GM19035 (cell line): ENCODE results near the gene PPARA.

ENCODE experiments used
- ATAC-seq: cut with Tn5 transposase; IDR thresholded peaks from one replicate; pipeline ENCODE4 v1.9.1; 2021; ENCODE audit not compliant: unreplicated experiment

PPARA gene

DNA sequence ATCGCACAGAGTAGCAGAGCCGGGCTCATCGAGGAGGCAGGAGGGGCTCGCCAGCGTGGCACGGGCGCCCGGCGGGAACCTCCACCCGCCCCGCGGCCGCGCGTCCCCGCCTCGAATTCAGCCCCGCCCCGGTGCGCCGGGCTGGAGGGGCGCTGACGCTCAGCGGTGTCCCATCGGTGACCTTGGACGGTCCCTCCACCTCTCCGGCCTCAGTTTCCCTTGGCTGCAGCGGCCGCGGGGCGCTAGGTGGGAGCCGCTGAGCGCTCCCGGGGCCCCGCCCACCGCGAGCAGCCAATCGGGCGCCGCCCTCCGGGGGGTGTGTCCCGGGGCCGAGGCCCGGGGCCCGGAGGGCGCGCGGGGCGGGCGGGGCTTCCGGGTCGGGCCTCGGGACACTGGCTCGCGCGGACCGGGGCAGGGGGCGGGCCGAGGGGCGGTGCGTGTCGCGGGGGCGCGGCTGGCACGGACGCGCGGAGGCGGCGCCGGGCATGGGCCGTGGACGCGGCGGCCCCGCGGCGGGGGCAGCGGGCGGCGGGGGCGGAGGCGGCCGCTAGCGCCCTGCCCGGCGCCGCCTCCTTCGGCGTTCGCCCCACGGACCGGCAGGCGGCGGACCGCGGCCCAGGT, at the start of gene PPARA:
Gene PPARA, plus strand, starts transcription at position 493 of the 621 bp plus-strand sequence. CDS start 47,858 bp downstream, outside the sequence.
- ATAC-seq: peak; percentile 68

- no peak for ATAC-seq
These were observed 48.2 kb upstream of the PPARA start for GRCh38 chr22:46102159-46102558.

DNA sequence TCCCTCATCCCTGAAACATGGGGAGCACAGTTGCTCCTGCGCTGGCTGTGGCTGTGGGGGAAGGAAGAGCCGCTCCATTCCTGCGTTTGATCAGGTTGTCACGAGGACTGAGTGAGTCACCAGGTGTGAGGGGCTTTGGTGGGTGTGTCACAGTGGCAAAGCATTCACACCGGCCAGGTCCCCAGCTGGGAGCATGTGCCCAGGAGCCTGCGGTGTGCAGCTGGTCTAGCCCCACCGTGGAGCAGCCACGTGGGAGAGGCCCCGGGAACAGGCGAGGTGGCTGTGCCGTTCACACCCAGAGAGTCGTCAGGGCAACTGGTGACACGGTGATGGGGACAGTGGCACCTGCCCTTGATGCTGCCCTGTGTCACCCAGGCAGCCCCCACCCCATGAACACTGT, 47.6 kb upstream of the PPARA start:
- no peak for ATAC-seq

DNA sequence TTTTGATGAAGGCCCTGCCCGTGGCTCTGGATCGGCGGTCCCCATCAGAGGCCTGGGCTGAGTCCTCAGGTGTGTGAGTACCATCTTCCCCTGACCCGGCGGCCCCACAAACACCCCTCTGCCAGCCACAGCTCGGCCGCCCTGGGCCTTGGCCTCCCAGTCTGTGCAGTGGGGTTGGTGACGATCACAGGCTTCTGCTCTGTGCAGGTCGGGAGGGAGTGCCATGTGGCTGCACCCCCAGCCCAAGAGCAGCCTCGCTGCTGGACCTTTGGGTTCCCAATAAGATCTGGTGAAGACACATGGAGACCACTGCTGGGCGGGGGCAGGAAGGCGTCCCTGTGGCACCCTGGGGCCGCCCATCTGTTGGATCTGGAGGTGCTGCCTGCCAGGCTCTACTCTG, 47.1 kb upstream of the PPARA start:
- ATAC-seq: no peak

DNA sequence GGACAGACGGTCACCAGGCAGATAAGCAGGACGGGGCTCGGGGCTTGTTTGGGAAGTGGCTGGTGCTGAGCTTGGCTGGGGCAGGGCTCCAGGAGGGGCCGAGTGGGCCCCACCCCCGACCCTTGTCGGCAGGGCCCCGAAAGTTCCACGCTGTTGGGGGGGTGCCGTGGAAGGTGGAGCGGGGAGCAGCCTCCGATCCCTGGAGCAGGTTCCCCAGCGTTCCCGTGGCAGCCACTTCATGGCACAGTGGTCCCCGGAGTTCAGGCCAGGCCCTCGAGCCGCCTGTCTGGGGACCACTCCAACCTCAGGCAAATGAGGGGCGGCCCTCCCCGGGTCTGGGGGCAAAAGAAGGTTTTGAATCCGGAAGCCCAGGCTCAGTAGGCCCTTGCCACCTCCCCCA, 46.7 kb upstream of the PPARA start:
- ATAC-seq: no peak

- ATAC-seq: no peak
These were observed 46.0 kb upstream of the PPARA start for GRCh38 chr22:46104170-46104880.

GRCh38 chr22:46104881-46105493, 45.3 kb upstream of the PPARA start:
- no peak for ATAC-seq

DNA sequence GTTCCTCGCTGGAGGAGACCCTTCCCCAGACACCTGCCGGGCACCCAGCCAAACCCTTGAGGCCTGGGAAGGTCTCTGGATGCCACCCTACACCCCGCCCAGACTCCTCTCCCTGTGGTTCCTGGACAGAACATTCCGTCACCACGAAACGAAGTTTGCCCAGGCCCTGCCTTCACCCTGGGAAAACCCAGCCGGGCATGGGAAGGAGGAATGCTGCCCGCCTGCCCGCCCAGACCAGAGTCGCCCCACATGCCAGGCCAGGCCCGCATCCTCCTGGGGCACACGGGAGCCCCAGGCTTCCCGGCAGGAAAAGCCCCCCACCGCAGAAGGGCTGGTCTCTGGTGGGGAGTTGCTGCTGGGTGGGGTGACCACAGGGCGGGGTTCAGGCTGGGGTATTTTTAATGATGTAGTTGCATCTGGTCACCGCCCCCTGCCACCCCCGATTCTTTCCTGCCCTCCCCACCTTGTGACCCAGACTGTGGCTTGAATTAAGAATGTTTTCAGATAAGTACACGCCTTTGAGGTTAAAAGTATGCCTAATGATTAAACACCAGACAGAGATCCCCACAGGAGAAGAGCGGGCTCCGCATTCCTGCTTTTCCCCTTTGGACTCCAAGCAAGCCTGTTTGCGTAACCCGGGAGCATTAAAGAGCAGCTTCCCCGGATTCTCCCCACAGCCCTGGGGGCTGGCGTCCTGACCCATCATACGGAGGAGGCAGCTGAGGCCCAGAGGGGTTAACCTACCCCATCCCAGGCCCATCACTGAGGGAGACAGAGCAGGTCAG, 44.6 kb upstream of the PPARA start:
- ATAC-seq: no peak

DNA sequence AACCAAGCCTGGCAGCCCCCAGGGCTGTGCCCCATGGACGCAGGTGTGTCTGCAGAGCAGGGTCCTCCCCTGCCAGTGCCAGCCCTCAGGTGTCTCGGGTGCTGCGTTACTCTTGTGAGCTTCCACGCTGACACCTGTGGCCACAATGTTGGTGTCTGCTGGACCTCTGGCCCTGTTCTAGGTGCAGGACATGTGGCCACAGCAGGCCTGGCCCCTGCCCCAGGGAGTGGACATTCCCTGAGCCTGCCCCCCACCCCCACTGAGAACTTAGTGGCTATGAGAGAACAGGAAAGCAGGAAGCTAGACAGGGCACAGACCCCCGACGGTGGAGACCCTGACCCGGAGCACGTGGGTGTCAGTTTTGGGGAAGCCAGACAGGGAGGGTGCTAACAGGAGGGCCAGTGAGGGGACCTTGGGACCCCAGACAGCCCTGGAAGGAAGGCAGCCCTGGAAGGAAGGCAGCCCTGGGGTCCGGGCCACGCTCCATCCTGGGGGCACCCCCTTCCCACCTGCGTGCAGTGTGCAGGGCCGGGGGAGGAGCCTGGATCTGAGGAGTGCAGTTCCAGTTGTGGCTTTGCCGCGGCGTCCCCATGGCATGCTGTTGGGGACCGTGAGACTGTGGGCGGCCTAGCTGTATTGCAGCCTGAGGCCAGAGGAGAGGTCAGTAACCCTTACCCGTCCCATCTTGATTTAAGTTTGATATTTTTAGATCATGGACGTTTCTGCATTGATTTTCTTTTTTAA, 43.9 kb upstream of the PPARA start:
- no peak for ATAC-seq

DNA sequence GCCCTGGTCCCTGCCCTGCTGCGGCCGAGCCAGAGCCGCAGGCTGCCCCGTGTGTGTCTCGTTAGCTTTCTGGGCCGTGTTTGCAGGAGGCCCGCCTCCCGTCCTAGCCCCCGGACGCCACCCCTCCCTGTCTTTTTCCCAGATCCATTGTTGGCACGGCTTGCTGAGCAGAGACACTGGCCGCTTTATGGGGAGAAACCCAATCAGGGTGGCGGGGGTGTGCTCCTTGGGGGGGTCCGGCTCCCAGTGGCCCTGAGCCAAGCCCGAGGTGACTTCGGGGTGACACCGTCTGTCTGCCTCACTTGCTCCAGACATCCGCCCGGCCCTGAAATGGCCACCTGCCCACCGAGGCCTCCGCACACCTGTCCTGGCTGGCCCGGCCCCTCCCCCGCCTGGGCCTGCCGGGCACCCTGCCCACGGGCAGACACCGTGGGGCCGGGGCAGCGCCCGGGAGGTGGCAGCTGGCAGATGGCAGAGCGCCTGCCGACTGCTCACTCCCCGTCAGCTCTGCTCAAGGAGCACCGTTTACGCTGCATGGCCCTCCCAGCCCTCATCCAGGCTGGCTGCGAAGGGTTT, 43.1 kb upstream of the PPARA start:
- no peak for ATAC-seq

GRCh38 chr22:46107753-46108563, 42.4 kb upstream of the PPARA start:
- ATAC-seq: no peak

DNA sequence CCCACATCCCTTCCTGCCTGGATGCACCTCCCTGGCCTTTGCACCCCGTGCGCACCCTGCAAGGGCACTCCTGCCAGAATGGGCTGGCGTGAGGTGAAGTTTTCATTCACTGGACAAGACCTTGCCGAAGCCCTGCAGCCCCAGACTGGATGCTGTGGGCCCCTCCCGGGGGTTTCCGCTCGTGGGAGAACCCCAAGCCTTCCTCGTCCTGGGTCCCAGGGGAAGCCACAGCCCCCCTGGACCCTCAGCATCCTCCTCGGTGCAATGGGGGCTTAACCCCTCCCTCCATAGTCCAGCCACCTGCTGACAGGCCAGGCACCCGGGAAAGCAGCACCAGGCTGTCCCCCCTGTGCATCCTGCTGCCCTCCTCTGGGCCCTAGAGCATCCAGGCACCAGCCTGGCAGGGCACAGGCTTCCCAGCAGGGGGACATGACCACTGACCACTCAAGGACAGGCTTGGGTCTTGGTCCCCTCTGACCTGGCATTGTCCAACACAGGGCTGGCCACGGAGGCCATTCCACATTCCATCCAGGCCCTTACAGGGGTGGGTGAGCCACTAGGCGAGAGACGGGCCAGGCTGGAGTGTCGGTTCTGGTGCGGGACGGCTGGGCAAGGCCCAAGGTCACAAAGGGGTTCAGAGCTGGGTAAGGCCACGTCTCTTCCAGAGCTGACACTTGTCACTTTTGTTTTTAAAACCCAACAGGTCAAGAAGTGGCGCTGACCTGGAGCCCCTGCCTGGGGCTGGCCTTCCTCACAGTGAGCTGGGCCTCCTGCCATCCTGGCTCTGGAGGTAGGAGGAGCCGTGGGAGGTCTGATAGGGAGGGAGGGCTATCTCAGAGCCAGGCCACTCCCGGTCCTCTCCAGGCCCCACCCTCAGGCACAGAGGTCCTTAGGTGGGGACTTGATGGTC, 41.5 kb upstream of the PPARA start:
- ATAC-seq: no peak

GRCh38 chr22:46109474-46110003, 40.8 kb upstream of the PPARA start:
- ATAC-seq: no peak

DNA sequence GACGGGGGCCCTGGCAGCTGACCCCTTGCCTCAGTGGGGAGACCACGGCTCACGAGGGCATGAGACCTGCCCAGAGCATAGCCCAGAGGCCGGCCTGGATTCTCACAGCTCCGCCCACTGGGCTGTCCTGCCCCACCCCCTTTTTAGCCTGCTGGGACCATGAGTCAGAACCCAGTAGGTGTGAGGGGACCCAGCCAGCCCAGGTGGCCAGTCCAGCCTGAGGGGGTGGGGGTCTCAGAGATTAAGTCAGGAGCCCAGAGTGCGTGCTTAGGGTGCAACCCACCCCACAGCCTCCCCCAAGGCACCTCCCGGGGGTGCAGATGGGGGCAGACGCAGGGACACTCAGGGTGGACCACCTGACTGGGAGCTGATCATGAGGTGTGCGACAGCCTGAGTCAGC, 40.1 kb upstream of the PPARA start:
- ATAC-seq: no peak

- no peak for ATAC-seq
These were observed 38.5 kb upstream of the PPARA start for GRCh38 chr22:46111645-46112306.

DNA sequence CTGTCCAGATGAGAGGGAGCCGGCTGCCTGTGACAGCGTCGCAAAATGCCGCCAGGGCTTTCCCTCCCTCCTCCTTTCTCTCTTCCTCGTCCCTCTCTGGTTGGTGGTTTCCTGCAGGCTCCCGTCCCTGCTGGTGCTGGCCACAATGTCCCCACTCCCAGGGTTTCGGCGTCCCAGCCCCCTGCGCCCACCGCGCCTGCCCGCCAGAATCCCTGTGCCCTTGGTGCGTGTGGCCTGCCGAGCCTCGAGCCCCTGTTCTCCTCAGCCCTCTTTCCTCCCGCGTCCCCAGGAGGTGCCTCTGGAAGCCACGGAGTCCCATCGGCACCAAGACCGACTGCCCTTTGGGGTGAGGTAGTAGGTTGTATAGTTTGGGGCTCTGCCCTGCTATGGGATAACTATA, 37.9 kb upstream of the PPARA start:
- ATAC-seq: no peak

DNA sequence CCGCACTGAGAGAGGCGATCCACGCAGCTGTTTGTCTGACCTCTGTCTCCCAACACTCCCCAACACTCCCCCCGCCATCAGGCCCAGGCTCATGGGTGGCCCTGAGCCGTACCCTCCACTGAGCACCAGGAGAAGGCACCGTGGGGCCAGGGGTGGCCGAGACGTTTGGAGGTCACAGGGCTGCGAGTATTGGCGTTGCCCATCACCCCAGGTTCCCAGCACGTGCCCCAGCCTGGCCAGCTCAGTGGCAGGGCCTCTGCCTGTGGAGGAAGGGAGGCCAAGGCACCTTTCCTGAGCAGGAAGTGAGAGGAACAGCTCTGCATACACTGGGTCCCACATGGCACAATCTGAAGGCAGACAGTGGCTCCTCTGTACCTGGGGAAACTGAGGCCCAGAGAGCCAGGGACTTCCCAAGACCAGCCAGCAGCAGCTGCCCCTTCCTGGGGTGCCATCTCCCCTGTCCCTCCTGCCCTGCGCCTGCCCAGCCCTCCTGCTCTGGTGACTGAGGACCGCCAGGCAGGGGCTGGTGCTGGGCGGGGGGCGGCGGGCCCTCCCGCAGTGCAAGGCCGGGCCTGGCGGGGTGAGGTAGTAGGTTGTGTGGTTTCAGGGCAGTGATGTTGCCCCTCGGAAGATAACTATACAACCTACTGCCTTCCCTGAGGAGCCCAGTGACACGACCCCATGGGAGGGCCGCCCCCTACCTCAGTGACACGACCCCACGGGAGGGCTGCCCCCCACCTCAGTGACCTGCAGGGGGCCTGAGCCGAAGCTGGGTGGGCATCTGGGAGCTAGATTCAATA, 37.0 kb upstream of the PPARA start:
- ATAC-seq: no peak
